ENCODE measurements around the gene EEF2.

DNA sequence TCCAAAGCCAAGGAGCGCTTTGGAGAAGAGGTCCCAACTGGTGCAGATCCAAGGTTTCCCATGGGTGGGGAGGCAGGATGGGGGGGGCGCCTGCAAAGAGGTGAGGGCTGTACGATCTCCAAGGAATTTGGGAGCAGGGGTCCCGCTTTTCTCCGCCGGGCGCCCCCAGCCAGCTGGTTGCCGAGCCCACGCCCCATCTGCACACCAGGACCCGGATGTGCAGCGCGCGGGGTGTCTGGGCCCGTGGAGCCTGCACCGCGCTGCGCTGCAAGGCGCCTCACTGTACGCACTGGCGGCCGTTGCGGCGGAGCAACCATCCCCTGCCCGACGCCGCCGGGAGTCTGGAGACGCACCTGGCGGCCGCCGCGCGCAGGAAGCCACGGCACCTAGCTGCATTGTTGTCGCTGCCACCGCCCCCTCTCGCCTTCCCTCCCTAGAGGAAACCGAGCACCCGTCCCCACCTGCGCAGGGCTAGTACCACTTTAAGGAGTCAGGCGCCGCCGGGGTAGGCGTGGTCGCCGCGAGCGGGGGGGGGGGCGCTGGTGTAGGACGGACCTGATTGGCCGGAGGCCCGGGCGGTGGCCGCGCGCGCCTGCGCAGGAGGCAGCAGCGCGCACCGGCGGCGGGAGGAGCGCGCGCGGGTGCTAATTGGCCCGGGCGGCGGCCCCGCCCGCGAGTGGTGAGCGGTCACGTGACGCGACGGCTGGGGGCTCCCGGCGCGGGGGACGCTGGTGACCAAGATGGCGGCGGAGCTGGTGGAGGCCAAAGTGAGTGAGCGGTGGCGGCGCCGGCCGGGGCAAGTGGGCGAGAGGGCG lies 22.0 kb upstream of the EEF2 start, which contains the start of gene PIAS4:
- TF ChIP-seq GATA2 (IDR thresholded peaks at IDR 0.05; ENCODE audit: low read depth, low read length) = no peak
- TF ChIP-seq GATA3 (IDR thresholded peaks at IDR 0.05; ENCODE audit: low read depth, low read length) = no peak

All from SH-SY5Y (cell line).